Measurements from ENCODE around the gene NUDT16L1. TPM values are rescaled to one million over a fixed set of nuclear protein-coding genes. Genes with fewer than 3 reads are reported as not detected.
"Not testable (repeated sequence)": the region's sequence is repeated elsewhere in the genome, so short reads cannot be mapped to it uniquely, and the experiment has no call there.

Gene NUDT16L1
- total RNA-seq: 10 to 100 TPM; 30.6 to 39.5 TPM
- 10 to 100 TPM; 61.1 to 61.8 TPM for polyA plus RNA-seq (ENCODE audit: insufficient read length in 2 of 2)
- long read RNA-seq, donor 1, transcript NUDT16L1-204 (3 exons, 1,406 nt): minor isoform, 5 of 55 reads
- long read RNA-seq, donor 1, transcript NUDT16L1-201 (3 exons, 1,349 nt): major isoform, 34 of 55 reads
- long read RNA-seq, donor 1, partial matches to known transcripts: 11 of 55 reads
- long read RNA-seq, donor 1, other reads (novel, unspliced or antisense): 0 of 55 reads
- long read RNA-seq, donor 2, transcript NUDT16L1-201 (3 exons, 1,349 nt): major isoform, 20 of 29 reads
- long read RNA-seq, donor 2, partial matches to known transcripts: 5 of 29 reads
- long read RNA-seq, donor 2, other reads (novel, unspliced or antisense): 0 of 29 reads
- long read RNA-seq, donor 3, transcript NUDT16L1-201 (3 exons, 1,349 nt): major isoform, 11 of 16 reads
- long read RNA-seq, donor 3, partial matches to known transcripts: 0 of 16 reads
- long read RNA-seq, donor 3, other reads (novel, unspliced or antisense): 0 of 16 reads
- long read RNA-seq, donor 4, transcript NUDT16L1-201 (3 exons, 1,349 nt): major isoform, 28 of 62 reads
- long read RNA-seq, donor 4, transcript NUDT16L1-204 (3 exons, 1,406 nt): minor isoform, 9 of 62 reads
- long read RNA-seq, donor 4, partial matches to known transcripts: 23 of 62 reads
- long read RNA-seq, donor 4, other reads (novel, unspliced or antisense): 0 of 62 reads

- peaks cover 79% of the 10 kb centered on the region for H3K36me3 ChIP-seq (ENCODE audit: control insufficient read depth, insufficient read depth, low read length)
- DNase-seq (ENCODE audit: low read depth in 4 of 6, low spot score in 6 of 6): peak; percentile 80 to 99 (median 93)
- peaks cover 40% of the 10 kb centered on the region for H3K4me1 ChIP-seq (ENCODE audit: control insufficient read depth, insufficient read depth, low read length)
- H3K9me3 ChIP-seq (ENCODE audit: control insufficient read depth, insufficient read depth, low read length): no peaks in the 10 kb centered on the region
- peak within 1 kb of the TSS; percentile 79 for H3K4me3 ChIP-seq (ENCODE audit: low read depth, low read length)
- 0% methylated on average over 91 of the region's 91 CpGs for WGBS (ENCODE audit: insufficient coverage)
- H3K27me3 ChIP-seq (ENCODE audit: control insufficient read depth, insufficient read depth, low read length): no peaks in the 10 kb centered on the region
- H3K27ac ChIP-seq (ENCODE audit: low read depth, low read length): peak within 1 kb of the TSS; percentile 63
These were observed at the start of gene NUDT16L1 for GRCh38 chr16:4693296-4693955. NUDT16L1 (plus strand) TSS chr16:4693562; CDS start chr16:4693727, 165 bp downstream.

DNA sequence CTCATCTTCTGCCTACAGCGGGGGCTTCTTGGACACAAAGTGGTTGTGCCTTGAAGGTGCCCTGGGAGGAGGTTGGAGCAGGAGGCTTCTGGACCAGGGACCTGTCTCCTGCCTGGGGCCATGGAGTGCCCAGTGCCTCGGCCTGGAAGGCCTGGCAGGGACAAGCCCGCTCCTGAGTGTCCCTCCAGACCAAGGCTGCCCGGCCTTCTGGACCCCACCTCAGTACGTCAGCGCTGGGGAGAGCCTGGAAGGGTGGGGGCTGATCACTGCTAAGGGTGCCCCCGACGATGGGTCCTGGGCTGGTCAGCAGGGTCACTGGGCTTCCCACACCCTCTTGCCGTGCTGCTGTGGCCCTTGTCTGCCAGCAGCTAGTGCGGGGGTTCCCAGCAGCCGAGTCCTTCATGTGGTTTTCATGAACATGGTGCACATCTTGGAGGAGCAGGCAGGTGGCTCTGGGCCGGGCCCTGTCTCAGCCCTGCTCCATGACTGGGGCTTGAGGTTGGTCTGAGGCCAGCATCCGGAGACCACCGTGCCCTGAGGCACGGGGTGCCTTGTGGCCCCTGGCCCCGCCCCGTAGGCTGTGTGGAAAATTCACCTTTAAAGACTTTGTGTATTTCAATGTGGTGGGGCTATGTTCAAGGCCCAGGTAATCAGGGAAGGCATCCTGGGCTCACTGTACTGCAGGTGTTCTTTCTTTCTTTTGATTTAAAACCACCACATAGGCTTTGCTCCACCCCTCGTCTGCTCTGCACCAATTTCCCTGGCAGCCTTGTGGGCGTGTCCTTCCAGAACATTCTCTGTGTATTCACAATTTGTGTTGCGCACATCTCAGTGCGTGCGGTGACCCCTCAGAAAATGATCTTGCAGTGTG lies 46.4 kb upstream of the NUDT16L1 start:
- H3K27ac ChIP-seq (ENCODE audit: low read depth, low read length): no peak overlapping the region
- 97% methylated on average over 20 of the region's 22 CpGs for WGBS (ENCODE audit: insufficient coverage)
- no peaks in the 10 kb centered on the region for H3K9me3 ChIP-seq (ENCODE audit: control insufficient read depth, insufficient read depth, low read length)
- peaks cover 70% of the 10 kb centered on the region for H3K36me3 ChIP-seq (ENCODE audit: control insufficient read depth, insufficient read depth, low read length)
- H3K27me3 ChIP-seq (ENCODE audit: control insufficient read depth, insufficient read depth, low read length): no peaks in the 10 kb centered on the region
- no peak overlapping the region for H3K4me3 ChIP-seq (ENCODE audit: low read depth, low read length)
- no peak for DNase-seq (ENCODE audit: low read depth in 4 of 6, low spot score in 6 of 6)
- no peaks in the 10 kb centered on the region for H3K4me1 ChIP-seq (ENCODE audit: control insufficient read depth, insufficient read depth, low read length)

DNA sequence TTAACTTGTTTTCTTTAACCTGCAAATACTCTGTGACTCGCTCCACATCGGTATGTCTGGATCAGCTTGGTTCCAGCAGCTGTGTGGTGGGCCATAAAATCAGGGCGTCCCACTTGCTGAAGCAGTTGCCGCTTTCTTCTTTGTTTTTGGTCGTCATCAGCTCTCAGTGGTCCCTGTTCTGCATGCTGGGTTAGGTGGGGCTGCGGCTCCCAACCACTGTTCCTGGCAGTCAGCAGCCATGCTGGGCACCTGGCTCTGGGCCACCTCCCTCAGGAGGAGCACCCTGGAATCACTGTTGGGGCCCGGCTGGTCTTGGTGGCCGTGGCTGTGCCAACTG lies 45.8 kb upstream of the NUDT16L1 start:
- no peaks in the 10 kb centered on the region for H3K27me3 ChIP-seq (ENCODE audit: control insufficient read depth, insufficient read depth, low read length)
- 99% methylated on average over 7 of the region's 8 CpGs for WGBS (ENCODE audit: insufficient coverage)
- DNase-seq (ENCODE audit: low read depth in 4 of 6, low spot score in 6 of 6): no peak
- H3K4me3 ChIP-seq (ENCODE audit: low read depth, low read length): no peak overlapping the region
- no peaks in the 10 kb centered on the region for H3K9me3 ChIP-seq (ENCODE audit: control insufficient read depth, insufficient read depth, low read length)
- H3K36me3 ChIP-seq (ENCODE audit: control insufficient read depth, insufficient read depth, low read length): peaks cover 76% of the 10 kb centered on the region
- no peak overlapping the region for H3K27ac ChIP-seq (ENCODE audit: low read depth, low read length)
- H3K4me1 ChIP-seq (ENCODE audit: control insufficient read depth, insufficient read depth, low read length): no peaks in the 10 kb centered on the region

DNA sequence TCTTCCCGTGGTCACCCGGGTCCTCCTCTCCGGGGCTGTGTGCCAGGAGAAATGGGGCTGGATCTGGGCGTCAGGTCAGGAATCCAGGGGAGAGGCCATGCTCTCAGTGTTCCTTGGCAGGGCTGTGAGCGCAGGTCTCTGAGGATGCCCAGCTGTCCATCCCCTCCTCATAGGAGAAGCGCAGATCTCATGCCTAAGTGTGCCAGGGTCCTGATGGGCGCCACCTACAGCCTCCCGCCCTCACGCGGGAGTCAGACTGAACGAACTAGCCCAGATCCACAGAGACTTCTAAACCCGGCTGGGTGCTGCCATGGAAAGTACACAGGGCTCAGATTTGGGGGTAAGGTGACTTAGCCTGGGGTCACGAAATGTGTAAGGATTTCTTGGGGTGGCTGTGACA lies 44.4 kb upstream of the NUDT16L1 start:
- no peaks in the 10 kb centered on the region for H3K9me3 ChIP-seq (ENCODE audit: control insufficient read depth, insufficient read depth, low read length)
- no peaks in the 10 kb centered on the region for H3K27me3 ChIP-seq (ENCODE audit: control insufficient read depth, insufficient read depth, low read length)
- peaks cover 87% of the 10 kb centered on the region for H3K36me3 ChIP-seq (ENCODE audit: control insufficient read depth, insufficient read depth, low read length)
- DNase-seq (ENCODE audit: low read depth in 4 of 6, low spot score in 6 of 6): no peak
- WGBS (ENCODE audit: insufficient coverage): 97% methylated on average over 9 of the region's 13 CpGs
- no peaks in the 10 kb centered on the region for H3K4me1 ChIP-seq (ENCODE audit: control insufficient read depth, insufficient read depth, low read length)
- no peak overlapping the region for H3K27ac ChIP-seq (ENCODE audit: low read depth, low read length)
- no peak overlapping the region for H3K4me3 ChIP-seq (ENCODE audit: low read depth, low read length)

- peaks cover 93% of the 10 kb centered on the region for H3K36me3 ChIP-seq (ENCODE audit: control insufficient read depth, insufficient read depth, low read length)
These were observed 43.5 kb upstream of the NUDT16L1 start for GRCh38 chr16:4649744-4650442.

DNA sequence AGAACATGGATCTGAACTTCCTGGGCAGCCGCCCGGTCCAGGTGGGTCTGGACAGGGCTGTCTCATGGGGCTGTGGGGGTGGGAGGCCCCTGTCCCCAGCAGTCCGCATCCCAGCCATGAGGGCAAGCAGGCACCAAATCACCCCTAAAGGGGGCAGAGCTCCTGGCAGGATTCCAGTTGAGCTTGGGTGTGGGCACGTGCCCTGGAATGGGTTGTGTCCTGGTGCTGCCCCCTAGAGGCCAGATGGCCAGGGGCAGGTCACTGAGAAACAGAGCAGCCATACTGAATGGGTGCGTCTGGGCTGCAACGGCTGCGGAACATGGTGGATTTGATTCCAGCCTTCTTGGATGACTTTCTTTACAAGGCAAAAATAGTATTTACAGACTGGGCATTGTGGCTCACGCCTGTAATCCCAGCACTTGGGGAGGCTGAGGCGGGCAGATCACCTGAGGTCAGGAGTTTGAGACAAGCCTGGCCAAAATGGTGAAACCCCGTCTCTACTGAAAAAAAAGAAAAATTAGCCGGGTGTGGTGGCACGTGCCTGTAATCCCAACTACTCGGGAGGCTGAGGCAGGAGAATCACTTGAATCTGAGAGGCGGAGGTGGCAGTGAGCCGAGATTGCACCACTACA lies 42.8 kb upstream of the NUDT16L1 start:
- not testable (repeated sequence) for H3K4me1 ChIP-seq (ENCODE audit: control insufficient read depth, insufficient read depth, low read length); H3K9me3 ChIP-seq (ENCODE audit: control insufficient read depth, insufficient read depth, low read length); H3K27ac ChIP-seq (ENCODE audit: low read depth, low read length); H3K4me3 ChIP-seq (ENCODE audit: low read depth, low read length); H3K27me3 ChIP-seq (ENCODE audit: control insufficient read depth, insufficient read depth, low read length)
- H3K36me3 ChIP-seq (ENCODE audit: control insufficient read depth, insufficient read depth, low read length): peaks cover 94% of the 10 kb centered on the region
- WGBS (ENCODE audit: insufficient coverage): 83% methylated on average over 11 of the region's 15 CpGs
- peak in 1 of 6 donors; percentile 27 for DNase-seq (ENCODE audit: low read depth in 4 of 6, low spot score in 6 of 6)

More at GRCh38 chr16:4649744-4650442, 43.5 kb upstream of the NUDT16L1 start:
- Histone ChIP-seq H3K4me3 (ENCODE audit: low read depth, low read length) (no peak overlapping the region), H3K27ac (ENCODE audit: low read depth, low read length) (no peak overlapping the region), H3K9me3 (ENCODE audit: control insufficient read depth, insufficient read depth, low read length) (no peaks in the 10 kb centered on the region), H3K27me3 (ENCODE audit: control insufficient read depth, insufficient read depth, low read length) (no peaks in the 10 kb centered on the region), H3K4me1 (ENCODE audit: control insufficient read depth, insufficient read depth, low read length) (no peaks in the 10 kb centered on the region)
- 97% methylated on average over 22 of the region's 25 CpGs for WGBS (ENCODE audit: insufficient coverage)
- DNase-seq (ENCODE audit: low read depth in 4 of 6, low spot score in 6 of 6): no peak

DNA sequence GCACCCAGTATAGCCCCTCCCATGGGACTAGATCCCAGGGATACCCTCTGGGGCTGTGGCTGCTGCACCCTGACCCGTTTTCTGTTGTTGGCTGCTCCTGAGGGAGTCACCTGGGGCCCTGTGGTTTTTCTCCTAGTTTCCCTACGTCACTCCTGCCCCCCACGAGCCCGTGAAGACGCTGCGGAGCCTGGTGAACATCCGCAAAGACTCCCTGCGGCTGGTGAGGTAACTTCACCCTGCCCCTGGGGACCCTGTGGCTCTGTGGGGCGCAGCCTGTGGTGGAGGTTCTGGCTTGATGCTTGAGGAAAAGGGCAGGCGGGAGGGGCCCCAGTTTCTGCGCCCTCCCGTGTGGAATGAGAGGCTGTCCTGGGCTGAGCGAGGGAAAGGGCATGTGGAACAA lies 41.5 kb upstream of the NUDT16L1 start:
- no peaks in the 10 kb centered on the region for H3K4me1 ChIP-seq (ENCODE audit: control insufficient read depth, insufficient read depth, low read length)
- 95% methylated on average over 13 of the region's 13 CpGs for WGBS (ENCODE audit: insufficient coverage)
- H3K36me3 ChIP-seq (ENCODE audit: control insufficient read depth, insufficient read depth, low read length): peaks cover 92% of the 10 kb centered on the region
- H3K27me3 ChIP-seq (ENCODE audit: control insufficient read depth, insufficient read depth, low read length): no peaks in the 10 kb centered on the region
- no peak overlapping the region for H3K27ac ChIP-seq (ENCODE audit: low read depth, low read length)
- no peak for DNase-seq (ENCODE audit: low read depth in 4 of 6, low spot score in 6 of 6)
- no peak overlapping the region for H3K4me3 ChIP-seq (ENCODE audit: low read depth, low read length)
- no peaks in the 10 kb centered on the region for H3K9me3 ChIP-seq (ENCODE audit: control insufficient read depth, insufficient read depth, low read length)

DNA sequence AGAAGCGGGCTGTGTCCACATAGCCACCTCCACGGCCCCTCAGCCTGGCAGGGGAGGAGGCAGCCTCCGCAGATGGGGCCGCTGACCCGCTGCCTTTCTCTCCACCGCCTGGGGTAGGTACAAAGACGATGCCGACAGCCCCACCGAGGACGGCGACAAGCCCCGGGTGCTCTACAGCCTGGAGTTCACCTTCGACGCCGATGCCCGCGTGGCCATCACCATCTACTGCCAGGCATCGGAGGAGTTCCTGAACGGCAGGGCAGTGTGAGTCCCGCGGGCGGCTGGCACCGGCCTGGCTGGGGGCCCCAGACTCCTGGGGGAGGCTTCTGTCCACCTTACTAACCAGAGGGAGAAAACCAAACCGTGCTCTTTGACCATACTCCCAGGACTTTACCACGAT lies 40.8 kb upstream of the NUDT16L1 start:
- Histone ChIP-seq H3K4me1 (ENCODE audit: control insufficient read depth, insufficient read depth, low read length) (no peaks in the 10 kb centered on the region), H3K9me3 (ENCODE audit: control insufficient read depth, insufficient read depth, low read length) (no peaks in the 10 kb centered on the region), H3K27ac (ENCODE audit: low read depth, low read length) (no peak overlapping the region), H3K27me3 (ENCODE audit: control insufficient read depth, insufficient read depth, low read length) (no peaks in the 10 kb centered on the region), H3K36me3 (ENCODE audit: control insufficient read depth, insufficient read depth, low read length) (peaks cover 95% of the 10 kb centered on the region), H3K4me3 (ENCODE audit: low read depth, low read length) (no peak overlapping the region)
- no peak for DNase-seq (ENCODE audit: low read depth in 4 of 6, low spot score in 6 of 6)
- WGBS (ENCODE audit: insufficient coverage): 93% methylated on average over 25 of the region's 25 CpGs
